ENCODE data around the gene ETV6.

DNA sequence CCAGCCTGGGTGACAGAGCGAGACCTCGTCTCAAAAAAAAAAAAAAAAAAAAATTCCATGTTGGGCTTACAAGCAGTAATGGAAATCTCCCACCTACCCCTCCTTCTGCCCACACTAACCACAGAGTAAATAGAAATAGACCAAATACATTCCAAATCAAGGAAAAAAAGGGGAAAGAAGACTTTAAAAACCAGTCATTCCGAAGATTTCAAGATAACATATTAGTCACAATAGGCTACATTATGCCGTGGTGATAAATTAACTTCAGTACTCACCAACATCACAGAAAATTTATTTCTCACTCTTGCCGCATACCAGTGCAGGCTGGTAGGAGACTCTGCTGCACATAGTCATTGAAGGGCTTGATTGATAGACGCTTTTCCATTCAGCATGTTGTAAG, 15.5 kb upstream of the ETV6 start:
- TF ChIP-seq, protein P1, sequence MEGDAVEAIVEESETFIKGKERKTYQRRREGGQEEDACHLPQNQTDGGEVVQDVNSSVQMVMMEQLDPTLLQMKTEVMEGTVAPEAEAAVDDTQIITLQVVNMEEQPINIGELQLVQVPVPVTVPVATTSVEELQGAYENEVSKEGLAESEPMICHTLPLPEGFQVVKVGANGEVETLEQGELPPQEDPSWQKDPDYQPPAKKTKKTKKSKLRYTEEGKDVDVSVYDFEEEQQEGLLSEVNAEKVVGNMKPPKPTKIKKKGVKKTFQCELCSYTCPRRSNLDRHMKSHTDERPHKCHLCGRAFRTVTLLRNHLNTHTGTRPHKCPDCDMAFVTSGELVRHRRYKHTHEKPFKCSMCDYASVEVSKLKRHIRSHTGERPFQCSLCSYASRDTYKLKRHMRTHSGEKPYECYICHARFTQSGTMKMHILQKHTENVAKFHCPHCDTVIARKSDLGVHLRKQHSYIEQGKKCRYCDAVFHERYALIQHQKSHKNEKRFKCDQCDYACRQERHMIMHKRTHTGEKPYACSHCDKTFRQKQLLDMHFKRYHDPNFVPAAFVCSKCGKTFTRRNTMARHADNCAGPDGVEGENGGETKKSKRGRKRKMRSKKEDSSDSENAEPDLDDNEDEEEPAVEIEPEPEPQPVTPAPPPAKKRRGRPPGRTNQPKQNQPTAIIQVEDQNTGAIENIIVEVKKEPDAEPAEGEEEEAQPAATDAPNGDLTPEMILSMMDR (conservative IDR thresholded peaks at IDR 0.05; ENCODE audit: low read length) = no peak
- TF ChIP-seq EZH2phosphoT487 (IDR thresholded peaks at IDR 0.05; ENCODE audit: borderline replicate concordance) = no peak
